HCT116 (cell line): ENCODE results near the gene CNNM3. TPM values are rescaled to one million over a fixed set of nuclear protein-coding genes. Genes with fewer than 3 reads are reported as not detected.
A peak's percentile ranks its signal among the peaks of the same experiment; 100 is the strongest.

Source experiments
- ATAC-seq: fragments of 200-7000 bp; cut with Tn5 transposase; 2 replicates; pipeline ENCODE4 v1.9.1; 2020; ENCODE audit warnings: mild to moderate bottlenecking, moderate library complexity
- Bru-seq: library from RNA; stranded (reverse); fragments of 400-500 nt; gene quantifications from one replicate; lab custom pipeline; 2021; lab: Mats Ljungman, UMichigan
- BruChase-seq, 2 experiments: library from RNA; stranded (reverse); fragments of 400-500 nt; gene quantifications; one replicate each; lab custom pipeline; 2021; lab: Mats Ljungman, UMichigan
- BruUV-seq: library from RNA; stranded (reverse); fragments of 400-500 nt; replicated peaks from 2 replicates; lab custom pipeline; 2021; lab: Mats Ljungman, UMichigan
- CTCF ChIA-PET: fragments of 300-600 bp; sonication (Branson Sonifier 250); formaldehyde crosslinking; loops from one replicate; lab custom pipeline; 2021; ENCODE audit warnings: antibody characterized with exemption; lab: Charles Lee
- POLR2A ChIA-PET: fragments of 300-600, 350-600 bp; sonication (Branson Sonifier 250); formaldehyde crosslinking; loops from one replicate; lab custom pipeline; 2021; ENCODE audit warnings: antibody characterized with exemption; lab: Charles Lee
- RAD21 ChIA-PET, 2 experiments: fragments of 300-600 bp; sonication (Branson Sonifier 250); formaldehyde crosslinking; loops; one replicate each; lab custom pipeline; 2023; ENCODE audit warnings: low total read pairs in 2 of 2; ENCODE audit not compliant: uncharacterized antibody in 2 of 2, unreplicated experiment in 2 of 2, low non-redundant PET in 1 of 2; lab: Charles Lee
- DNase-seq: peaks from one replicate; pipeline ENCODE4 v3.0.0-alpha.2; 2010; ENCODE audit warnings: low read depth, low spot score
- H2AFZ ChIP-seq: fragments of 200-600 bp; shearing (Covaris generic), sonication (generic); 2 replicates; pipeline ENCODE4 v1.6.1; 2017; ENCODE audit warnings: low read depth, mixed run types, mixed read lengths, antibody characterized with exemption, low read length; ENCODE audit not compliant: poor library complexity, severe bottlenecking
- H3K27ac ChIP-seq: 2 replicates; pipeline ENCODE4 v1.5.1; 2012; ENCODE audit warnings: low read depth, low read length
- H3K27me3 ChIP-seq: fragments of 200-600 bp; sonication (generic); 2 replicates; pipeline ENCODE4 v1.6.1; 2016; ENCODE audit warnings: mixed run types, low read length, mixed read lengths; ENCODE audit not compliant: insufficient read depth
- H3K36me3 ChIP-seq, 2 experiments: fragments of 200-500 bp in 1 of 2; fragments of 200-600 bp in 1 of 2; sonication (Bioruptor generic) in 1 of 2; sonication (generic) in 1 of 2; 2 replicates each; pipeline versions ENCODE4 v1.5.1 to v1.6.1; 2014 to 2016; ENCODE audit warnings: low read length in 2 of 2, inconsistent platforms in 1 of 2, mixed read lengths in 1 of 2, mixed run types in 1 of 2; ENCODE audit not compliant: insufficient read depth in 2 of 2, control insufficient read depth in 1 of 2
- H3K4me1 ChIP-seq, 2 experiments: fragments of 200-600 bp in 1 of 2; sonication (generic) in 1 of 2; 2 replicates each; pipeline versions ENCODE4 v1.5.1 to v1.6.1; 2012 to 2017; ENCODE audit warnings: low read length in 2 of 2, inconsistent platforms in 1 of 2, mild to moderate bottlenecking in 1 of 2, mixed read lengths in 1 of 2, mixed run types in 1 of 2, moderate library complexity in 1 of 2; ENCODE audit not compliant: insufficient read depth in 2 of 2, control insufficient read depth in 1 of 2
- H3K4me2 ChIP-seq: fragments of 200-600 bp; sonication (generic); 2 replicates; pipeline ENCODE4 v1.6.1; 2017; ENCODE audit warnings: mixed run types, low read length, mixed read lengths
- H3K4me3 ChIP-seq, 2 experiments: fragments of 200-600 bp in 1 of 2; sonication (generic) in 1 of 2; replicated peaks in 1 of 2; 2 replicates each; pipeline ENCODE4 v1.5.1; 2011 to 2016; ENCODE audit warnings: low read length in 2 of 2, control low read depth in 1 of 2, low read depth in 1 of 2, mild to moderate bottlenecking in 1 of 2, mixed read lengths in 1 of 2, mixed run types in 1 of 2
- H3K79me2 ChIP-seq: fragments of 200-600 bp; sonication (generic); 2 replicates; pipeline ENCODE4 v1.6.1; 2017; ENCODE audit warnings: mild to moderate bottlenecking, mixed run types, low read length, moderate library complexity, mixed read lengths; ENCODE audit not compliant: insufficient read depth
- H3K9ac ChIP-seq: fragments of 200-600 bp; sonication (generic); 2 replicates; pipeline ENCODE4 v1.6.1; 2016; ENCODE audit warnings: low read length, mixed read lengths
- H3K9me2 ChIP-seq: fragments of 200-600 bp; sonication (generic), shearing (Covaris generic); 2 replicates; pipeline ENCODE4 v1.6.1; 2017; ENCODE audit warnings: mixed run types, mild to moderate bottlenecking, moderate library complexity; ENCODE audit not compliant: insufficient read depth
- H3K9me3 ChIP-seq, 2 experiments: fragments of 200-500 bp in 1 of 2; fragments of 200-600 bp in 1 of 2; sonication (Bioruptor generic) in 1 of 2; sonication (generic) in 1 of 2; 2 replicates each; pipeline ENCODE4 v1.6.1; 2014 to 2017; ENCODE audit warnings: low read length in 2 of 2, mixed read lengths in 2 of 2, inconsistent platforms in 1 of 2, low read depth in 1 of 2, mild to moderate bottlenecking in 1 of 2, mixed run types in 1 of 2, moderate library complexity in 1 of 2; ENCODE audit not compliant: control insufficient read depth in 1 of 2, insufficient read depth in 1 of 2
- H4K20me1 ChIP-seq: fragments of 200-600 bp; sonication (generic), shearing (Covaris generic); 2 replicates; pipeline ENCODE4 v1.6.1; 2017; ENCODE audit warnings: mixed run types, mild to moderate bottlenecking, moderate library complexity; ENCODE audit not compliant: insufficient read depth
- CBX3 ChIP-seq: IDR thresholded peaks from 2 replicates; pipeline ENCODE4 v1.6.1; 2012; ENCODE audit warnings: low read depth
- CEBPB ChIP-seq: IDR thresholded peaks from 2 replicates; pipeline ENCODE4 v1.6.1; 2012; ENCODE audit warnings: low read depth
- EGR1 ChIP-seq: IDR thresholded peaks from 2 replicates; pipeline ENCODE4 v1.6.1; 2012; ENCODE audit warnings: low read depth
- ELF1 ChIP-seq: IDR thresholded peaks from 2 replicates; pipeline ENCODE4 v1.6.1; 2012; ENCODE audit warnings: low read depth, borderline replicate concordance
- EZH2 ChIP-seq: fragments of 200-600 bp; sonication (generic); IDR thresholded peaks from 2 replicates; pipeline ENCODE4 v1.6.1; 2017; ENCODE audit warnings: antibody characterized with exemption, mixed run types
- EZH2phosphoT487 ChIP-seq: fragments of 200-600 bp; IDR thresholded peaks from 2 replicates; pipeline ENCODE4 v1.6.1; 2018; ENCODE audit warnings: antibody characterized with exemption, borderline replicate concordance
- FOSL1 ChIP-seq: IDR thresholded peaks from 2 replicates; pipeline ENCODE4 v1.6.1; 2012; ENCODE audit warnings: low read depth
- JUND ChIP-seq: IDR thresholded peaks from 2 replicates; pipeline ENCODE4 v1.6.1; 2012
- POLR2A ChIP-seq: IDR thresholded peaks from 2 replicates; pipeline ENCODE4 v1.7.0; 2011; ENCODE audit warnings: borderline replicate concordance; ENCODE audit not compliant: insufficient read depth, insufficient read length; ENCODE audit errors: extremely low read depth
- SIN3A ChIP-seq: IDR thresholded peaks from 2 replicates; pipeline ENCODE4 v1.6.1; 2012; ENCODE audit warnings: low read depth
- SP1 ChIP-seq: IDR thresholded peaks from 2 replicates; pipeline ENCODE4 v1.6.1; 2012; ENCODE audit warnings: low read depth
- SRF ChIP-seq: IDR thresholded peaks from 2 replicates; pipeline ENCODE4 v1.6.1; 2012; ENCODE audit warnings: low read depth
- TCF7L2 ChIP-seq: IDR thresholded peaks from 2 replicates; pipeline ENCODE4 v1.7.0; 2011; ENCODE audit warnings: borderline replicate concordance, inconsistent platforms; ENCODE audit not compliant: insufficient read depth, insufficient read length; ENCODE audit errors: extremely low read depth
- ZNF274 ChIP-seq: fragments of 200-500 bp; sonication (Bioruptor generic); IDR thresholded peaks from 2 replicates; pipeline ENCODE4 v1.6.1; 2014; ENCODE audit warnings: mild to moderate bottlenecking, low read depth, low read length, inconsistent platforms
- intact Hi-C: fragments of 100-400 bp; cut with micrococcal nuclease; formaldehyde crosslinking; loops from 2 replicates; pipeline ENCODE4 v1.10.0; 2022
- long read RNA-seq: library from polyadenylated mRNA; unstranded; transcript quantifications from one replicate; pipeline ENCODE4 v2.0.0, GENCODE V29; 2021; ENCODE audit not compliant: unreplicated experiment
- polyA plus RNA-seq: library from polyadenylated mRNA; unstranded; fragments of >200 nt; gene quantifications from 2 replicates; pipeline ENCODE4 v1.2.1, GENCODE V29; 2012; ENCODE audit warnings: missing spikeins
- total RNA-seq: library from RNA; stranded (reverse); gene quantifications from one replicate; pipeline ENCODE4 v1.2.1, GENCODE V29; 2021; ENCODE audit not compliant: unreplicated experiment
- TF ChIP-seq, protein P1 (sequence below), 3 experiments: fragments of 200-600 bp in 1 of 3; sonication (generic) in 1 of 3; IDR thresholded peaks in 2 of 3; conservative IDR thresholded peaks in 1 of 3; 2 replicates each; pipeline ENCODE4 v1.5.1; 2012 to 2017; ENCODE audit warnings: low read depth in 2 of 3, low read length in 2 of 3, antibody characterized with exemption in 1 of 3, borderline replicate concordance in 1 of 3, control low read depth in 1 of 3, mild to moderate bottlenecking in 1 of 3, mixed read lengths in 1 of 3, mixed run types in 1 of 3, moderate library complexity in 1 of 3; ENCODE audit not compliant: insufficient read depth in 1 of 3
- TF ChIP-seq, protein P2 (sequence below): IDR thresholded peaks from 2 replicates; pipeline ENCODE4 v1.6.1; 2012
- TF ChIP-seq, protein P3 (sequence below): IDR thresholded peaks from 2 replicates; pipeline ENCODE4 v1.6.1; 2012; ENCODE audit warnings: low read depth

Gene CNNM3
- total RNA-seq: 31.1 TPM
- polyA plus RNA-seq: 14.5 and 19.4 TPM in 2 replicates
- Bru-seq, nascent RNA: percentile 66 among the genes with signal in this experiment
- BruChase-seq, experiment 1, labeled RNA remaining after a 6-hour chase: percentile 78 among the genes with signal in this experiment
- percentile 71 among the genes with signal in this experiment for BruChase-seq, experiment 2, labeled RNA remaining after a 2-hour chase
- long read RNA-seq, transcript CNNM3-201 (8 exons, 3,447 nt): major isoform, 25 of 48 reads
- long read RNA-seq, partial matches to known transcripts: 3 of 48 reads
- long read RNA-seq, other reads (novel, unspliced or antisense): 17 of 48 reads

DNA sequence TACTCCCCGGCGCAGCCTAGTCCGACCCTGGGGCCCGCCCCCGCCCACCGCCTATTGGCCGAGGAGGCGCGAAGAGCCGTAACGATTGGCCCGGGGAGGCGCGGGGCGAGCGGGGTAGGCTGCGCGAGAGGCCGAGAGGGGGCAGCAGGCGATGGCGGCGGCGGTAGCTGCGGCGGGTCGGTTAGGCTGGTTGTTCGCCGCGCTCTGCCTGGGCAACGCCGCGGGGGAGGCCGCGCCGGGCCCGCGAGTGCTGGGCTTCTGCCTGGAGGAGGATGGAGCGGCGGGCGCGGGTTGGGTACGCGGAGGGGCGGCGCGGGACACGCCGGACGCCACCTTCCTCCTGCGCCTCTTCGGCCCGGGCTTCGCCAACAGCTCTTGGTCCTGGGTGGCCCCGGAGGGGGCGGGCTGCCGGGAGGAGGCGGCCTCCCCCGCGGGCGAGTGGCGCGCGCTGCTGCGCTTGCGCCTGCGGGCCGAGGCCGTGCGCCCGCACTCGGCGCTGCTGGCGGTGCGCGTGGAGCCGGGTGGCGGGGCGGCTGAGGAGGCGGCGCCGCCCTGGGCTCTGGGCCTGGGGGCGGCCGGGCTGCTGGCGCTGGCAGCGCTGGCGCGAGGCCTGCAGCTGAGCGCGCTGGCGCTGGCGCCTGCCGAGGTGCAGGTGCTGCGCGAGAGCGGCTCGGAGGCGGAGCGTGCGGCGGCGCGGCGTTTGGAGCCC lies at the start of gene CNNM3:
TSS of gene CNNM3 (plus strand) at position 142 of the 709 bp plus-strand sequence. CDS start at position 152, 10 bp downstream.
- Histone ChIP-seq H2AFZ (peak within 1 kb of the TSS; percentile 35), H4K20me1 (no peaks in the 10 kb centered on the region), H3K4me3 (peak within 1 kb of the TSS; percentile 67 to 79), H3K27ac (peak within 1 kb of the TSS; percentile 91), H3K9me3 (no peaks in the 10 kb centered on the region), H3K9ac (peak within 1 kb of the TSS; percentile 75), H3K27me3 (no peaks in the 10 kb centered on the region), H3K36me3 (peaks cover 0 to 9% of the 10 kb centered on the region in 2 experiments; a peak in 1 of 4 replicates), H3K79me2 (peaks cover 43% of the 10 kb centered on the region), H3K4me2 (peak within 1 kb of the TSS; percentile 97), H3K9me2 (no peaks in the 10 kb centered on the region), H3K4me1 (peaks cover 11 to 21% of the 10 kb centered on the region in 2 experiments)
- intact Hi-C loops: loop anchor here (2.0 kb wide), 1 partner anchor 53 kb away; no protein-coding TSS in a partner anchor
- ChIA-PET POLR2A (interaction anchor here (0.6 to 1.1 kb wide), 6 partner anchors 10 to 192 kb away, joined by 3 to 4 read pairs (median 3); no protein-coding TSS in a partner anchor), RAD21 (interaction anchor here in 1 of 2 experiments (0.6 kb wide), 1 partner anchor 135 kb away, joined by 3 read pairs; no protein-coding TSS in a partner anchor), CTCF (interaction anchor here (0.5 to 1.7 kb wide), 9 partner anchors 9 to 494 kb away, joined by 3 to 8 read pairs (median 3); partner anchors contain the start of genes ANKRD36 and ANKRD39)
- ATAC-seq (peak; percentile 94), DNase-seq (peak; percentile 71)
- no TSS peak for BruUV-seq
- no peak for TF ChIP-seq CBX3
- no peak for TF ChIP-seq EZH2
- no peak for TF ChIP-seq TCF7L2
- TF ChIP-seq, protein P1, sequence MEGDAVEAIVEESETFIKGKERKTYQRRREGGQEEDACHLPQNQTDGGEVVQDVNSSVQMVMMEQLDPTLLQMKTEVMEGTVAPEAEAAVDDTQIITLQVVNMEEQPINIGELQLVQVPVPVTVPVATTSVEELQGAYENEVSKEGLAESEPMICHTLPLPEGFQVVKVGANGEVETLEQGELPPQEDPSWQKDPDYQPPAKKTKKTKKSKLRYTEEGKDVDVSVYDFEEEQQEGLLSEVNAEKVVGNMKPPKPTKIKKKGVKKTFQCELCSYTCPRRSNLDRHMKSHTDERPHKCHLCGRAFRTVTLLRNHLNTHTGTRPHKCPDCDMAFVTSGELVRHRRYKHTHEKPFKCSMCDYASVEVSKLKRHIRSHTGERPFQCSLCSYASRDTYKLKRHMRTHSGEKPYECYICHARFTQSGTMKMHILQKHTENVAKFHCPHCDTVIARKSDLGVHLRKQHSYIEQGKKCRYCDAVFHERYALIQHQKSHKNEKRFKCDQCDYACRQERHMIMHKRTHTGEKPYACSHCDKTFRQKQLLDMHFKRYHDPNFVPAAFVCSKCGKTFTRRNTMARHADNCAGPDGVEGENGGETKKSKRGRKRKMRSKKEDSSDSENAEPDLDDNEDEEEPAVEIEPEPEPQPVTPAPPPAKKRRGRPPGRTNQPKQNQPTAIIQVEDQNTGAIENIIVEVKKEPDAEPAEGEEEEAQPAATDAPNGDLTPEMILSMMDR (IDR thresholded peaks at IDR 0.05 in 2 of 3, conservative IDR thresholded peaks at IDR 0.05 in 1 of 3; ENCODE audit: borderline replicate concordance in 1 of 3, insufficient read depth in 1 of 3, low read depth in 2 of 3, low read length in 2 of 3): peak in 2 of 3 experiments; percentile 43 to 62; a peak in 4 of 6 replicates
- no peak for TF ChIP-seq EZH2phosphoT487
- TF ChIP-seq SP1: peak; percentile 86
- TF ChIP-seq POLR2A: peak; percentile 45
- TF ChIP-seq, protein P2, sequence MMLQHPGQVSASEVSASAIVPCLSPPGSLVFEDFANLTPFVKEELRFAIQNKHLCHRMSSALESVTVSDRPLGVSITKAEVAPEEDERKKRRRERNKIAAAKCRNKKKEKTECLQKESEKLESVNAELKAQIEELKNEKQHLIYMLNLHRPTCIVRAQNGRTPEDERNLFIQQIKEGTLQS: no peak
- TF ChIP-seq ELF1: no peak
- TF ChIP-seq, protein P3, sequence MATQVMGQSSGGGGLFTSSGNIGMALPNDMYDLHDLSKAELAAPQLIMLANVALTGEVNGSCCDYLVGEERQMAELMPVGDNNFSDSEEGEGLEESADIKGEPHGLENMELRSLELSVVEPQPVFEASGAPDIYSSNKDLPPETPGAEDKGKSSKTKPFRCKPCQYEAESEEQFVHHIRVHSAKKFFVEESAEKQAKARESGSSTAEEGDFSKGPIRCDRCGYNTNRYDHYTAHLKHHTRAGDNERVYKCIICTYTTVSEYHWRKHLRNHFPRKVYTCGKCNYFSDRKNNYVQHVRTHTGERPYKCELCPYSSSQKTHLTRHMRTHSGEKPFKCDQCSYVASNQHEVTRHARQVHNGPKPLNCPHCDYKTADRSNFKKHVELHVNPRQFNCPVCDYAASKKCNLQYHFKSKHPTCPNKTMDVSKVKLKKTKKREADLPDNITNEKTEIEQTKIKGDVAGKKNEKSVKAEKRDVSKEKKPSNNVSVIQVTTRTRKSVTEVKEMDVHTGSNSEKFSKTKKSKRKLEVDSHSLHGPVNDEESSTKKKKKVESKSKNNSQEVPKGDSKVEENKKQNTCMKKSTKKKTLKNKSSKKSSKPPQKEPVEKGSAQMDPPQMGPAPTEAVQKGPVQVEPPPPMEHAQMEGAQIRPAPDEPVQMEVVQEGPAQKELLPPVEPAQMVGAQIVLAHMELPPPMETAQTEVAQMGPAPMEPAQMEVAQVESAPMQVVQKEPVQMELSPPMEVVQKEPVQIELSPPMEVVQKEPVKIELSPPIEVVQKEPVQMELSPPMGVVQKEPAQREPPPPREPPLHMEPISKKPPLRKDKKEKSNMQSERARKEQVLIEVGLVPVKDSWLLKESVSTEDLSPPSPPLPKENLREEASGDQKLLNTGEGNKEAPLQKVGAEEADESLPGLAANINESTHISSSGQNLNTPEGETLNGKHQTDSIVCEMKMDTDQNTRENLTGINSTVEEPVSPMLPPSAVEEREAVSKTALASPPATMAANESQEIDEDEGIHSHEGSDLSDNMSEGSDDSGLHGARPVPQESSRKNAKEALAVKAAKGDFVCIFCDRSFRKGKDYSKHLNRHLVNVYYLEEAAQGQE: no peak
- TF ChIP-seq SRF: no peak
- peak; percentile 66; the same call in 1 of the 2 replicates for TF ChIP-seq EGR1
- TF ChIP-seq SIN3A: 0 out of 2 replicates have a peak, but pooled peaks have one; percentile 42
- no peak for TF ChIP-seq CEBPB
- no peak for TF ChIP-seq JUND
- no peak for TF ChIP-seq ZNF274
- TF ChIP-seq FOSL1: no peak
